K562 (cell line): ENCODE results near the gene LIFR.

Experiments
- BHLHE40 ChIP-seq: IDR thresholded peaks from 2 replicates; pipeline ENCODE4 v1.6.1; 2011; ENCODE audit warnings: low read length, improper control_type of control experiment
- CTCF ChIP-seq, 3 experiments: IDR thresholded peaks in 2 of 3; conservative IDR thresholded peaks in 1 of 3; 2 replicates each; pipeline ENCODE4 v1.5.1; 2011 to 2012; ENCODE audit warnings: low read length in 3 of 3, mild to moderate bottlenecking in 3 of 3, control low read depth in 2 of 3, improper control_type of control experiment in 1 of 3, inconsistent platforms in 1 of 3, low read depth in 1 of 3, mixed read lengths in 1 of 3, moderate library complexity in 1 of 3; ENCODE audit not compliant: insufficient read depth in 2 of 3
- EP300 ChIP-seq: IDR thresholded peaks from 2 replicates; pipeline ENCODE4 v1.6.1; 2012; ENCODE audit warnings: low read length, improper control_type of control experiment
- EZH2 ChIP-seq: IDR thresholded peaks from 2 replicates; pipeline ENCODE4 v1.6.1; 2012; ENCODE audit warnings: low read depth, mild to moderate bottlenecking, inconsistent platforms, low read length, borderline replicate concordance
- RBFOX2 ChIP-seq: fragments of 200-400 bp; formaldehyde crosslinking; IDR thresholded peaks from 2 replicates; pipeline ENCODE4 v1.6.1; 2017; ENCODE audit warnings: low read depth, mild to moderate bottlenecking, low read length, moderate library complexity
- SRSF1 ChIP-seq: fragments of 200-400 bp; formaldehyde crosslinking; IDR thresholded peaks from 2 replicates; pipeline ENCODE4 v1.6.1; 2017; ENCODE audit warnings: mild to moderate bottlenecking, low read depth, low read length, moderate library complexity
- TCF15 ChIP-seq: fragments of 250-450 bp; sonication (Bioruptor Pico); IDR thresholded peaks from 2 replicates; pipeline ENCODE4 v1.8.0; 2022; ENCODE audit warnings: moderate library complexity, mild to moderate bottlenecking, inconsistent platforms
- ZBTB9 ChIP-seq: fragments of 450-650 bp; formaldehyde crosslinking; IDR thresholded peaks from 2 replicates; pipeline ENCODE4 v1.4.0; 2020; ENCODE audit warnings: mild to moderate bottlenecking, moderate library complexity

GRCh38 chr5:38500573-38501260, 55.7 kb downstream of the LIFR start:
- TF ChIP-seq BHLHE40 (no peak), ZBTB9 (CRISPR knock-in tag) (no peak), CTCF (IDR thresholded peaks at IDR 0.05 in 2 of 3, conservative IDR thresholded peaks at IDR 0.05 in 1 of 3; ENCODE audit: insufficient read depth in 2 of 3, low read depth in 1 of 3, low read length in 3 of 3) (no peak), SRSF1 (no peak), EZH2 (no peak), RBFOX2 (no peak), TCF15 (CRISPR knock-in tag) (no peak), EP300 (no peak)
